GM04503 (cell line): ENCODE measurements around the gene CEACAM7.
"Not testable (repeated sequence)": the region's sequence is repeated elsewhere in the genome, so short reads cannot be mapped to it uniquely, and the experiment has no call there.

Experiments used
- DNase-seq: peaks from one replicate; pipeline ENCODE4 v3.0.0-alpha.2; 2012; ENCODE audit warnings: low read depth

Gene CEACAM7

DNA sequence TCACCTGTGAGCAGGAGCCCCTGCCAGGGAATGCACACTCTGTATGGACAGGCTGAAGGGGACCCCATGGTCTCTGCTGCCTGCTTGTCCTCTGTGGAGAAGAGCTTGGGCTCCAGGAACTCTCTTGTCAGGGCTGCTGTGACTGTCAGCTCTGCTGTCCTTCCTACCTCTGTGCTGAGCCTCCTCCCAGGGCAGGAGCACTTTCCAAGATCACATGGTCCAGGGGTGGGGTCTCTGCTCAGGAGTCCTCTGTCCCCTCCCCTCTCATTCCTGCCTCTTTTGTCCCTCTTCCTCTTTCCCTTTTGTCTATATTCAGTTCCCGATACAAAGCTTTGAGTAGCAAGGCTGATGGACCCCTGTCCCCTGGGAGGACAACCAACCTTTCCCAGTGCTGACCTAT is at the start of gene CEACAM7:
Gene CEACAM7, minus strand, starts transcription at position 173 of the 400 bp plus-strand sequence. Its CDS starts 105 bp downstream, at position 68.
- DNase-seq: no peak

GRCh38 chr19:41735071-41735600 is 47.1 kb upstream of the CEACAM7 start:
- no peak for DNase-seq

DNA sequence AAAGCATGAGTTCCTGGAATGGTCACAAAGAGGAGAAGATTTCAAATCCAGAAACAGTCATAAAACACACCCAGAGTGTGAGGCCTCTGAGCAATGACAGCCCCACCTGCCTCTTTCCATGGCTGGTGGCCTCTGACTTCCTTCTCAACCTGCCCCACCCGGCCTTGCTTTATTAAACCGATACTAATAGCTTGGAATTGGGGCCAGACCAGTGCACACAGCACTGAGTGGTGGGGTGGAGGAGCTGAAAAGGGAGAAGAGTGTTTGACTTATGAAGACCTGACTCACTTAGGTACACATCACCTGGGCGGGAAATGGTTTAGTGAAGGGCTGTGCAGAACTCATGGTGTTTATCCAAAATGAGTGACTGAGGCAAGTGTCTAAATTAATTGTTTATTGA is 46.5 kb upstream of the CEACAM7 start:
- DNase-seq: no peak

DNA sequence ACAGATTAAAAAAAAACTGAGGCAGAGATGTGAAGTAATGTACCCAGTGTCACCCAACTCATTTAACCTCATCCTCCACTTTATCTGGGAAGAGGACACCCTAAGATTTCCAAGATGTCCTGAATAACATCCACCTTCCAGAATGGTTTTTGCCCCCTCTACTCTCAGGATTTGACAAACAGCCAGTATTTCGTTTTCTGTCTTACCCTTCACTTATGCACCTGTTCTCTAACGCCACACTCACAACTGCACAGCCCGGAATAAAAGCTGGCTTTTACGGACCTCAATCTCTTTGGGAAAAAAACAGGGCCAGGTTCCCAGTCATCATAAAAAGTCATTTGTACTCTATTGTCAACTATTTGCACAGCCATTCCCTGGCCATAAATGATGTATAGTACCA is 46.1 kb upstream of the CEACAM7 start:
- no peak for DNase-seq

DNA sequence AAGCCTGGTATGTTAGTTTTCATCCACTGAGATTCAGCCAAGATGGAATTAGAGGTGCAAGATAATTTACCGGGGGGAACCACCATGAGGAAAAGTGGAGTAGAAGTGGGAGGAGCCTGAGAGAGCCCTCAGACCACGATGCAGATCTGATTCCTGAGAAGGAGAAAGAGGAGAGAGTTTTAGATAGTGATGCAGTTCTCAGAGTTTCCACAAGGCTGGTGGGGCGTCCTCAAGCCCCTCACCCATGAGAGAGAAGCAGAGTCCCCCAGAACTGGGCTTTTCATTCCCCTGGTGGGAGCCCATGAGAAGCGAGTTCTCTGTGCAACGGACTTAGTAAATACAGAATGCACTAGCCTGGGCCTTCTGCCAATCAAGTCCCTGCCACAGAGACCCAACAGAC is 38.4 kb upstream of the CEACAM7 start:
- no peak for DNase-seq

GRCh38 chr19:41720103-41720502 is 32.0 kb upstream of the CEACAM7 start:
- no peak for DNase-seq

DNA sequence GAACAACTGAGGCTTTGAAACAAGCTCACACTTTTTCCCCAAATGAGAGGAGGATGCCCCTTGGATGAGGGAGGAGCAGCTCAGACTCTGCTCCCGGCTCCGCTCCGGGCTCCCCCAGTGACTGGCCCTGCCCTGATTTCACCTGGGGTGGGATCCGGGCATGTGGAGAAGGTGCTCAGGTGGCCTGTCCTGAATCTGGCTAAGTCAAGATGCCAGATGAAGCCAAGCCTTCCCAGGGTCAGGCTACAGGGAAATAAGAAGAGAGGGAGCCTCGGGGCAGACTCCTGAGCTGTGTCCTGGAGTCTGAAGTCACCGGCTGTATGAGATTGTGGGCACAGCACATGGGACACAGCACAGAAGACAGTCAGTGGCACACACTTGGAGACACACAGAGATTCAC is 30.7 kb upstream of the CEACAM7 start:
- no peak for DNase-seq

- no peak for DNase-seq
Measured at GRCh38 chr19:41714598-41714997, 26.5 kb upstream of the CEACAM7 start.

DNA sequence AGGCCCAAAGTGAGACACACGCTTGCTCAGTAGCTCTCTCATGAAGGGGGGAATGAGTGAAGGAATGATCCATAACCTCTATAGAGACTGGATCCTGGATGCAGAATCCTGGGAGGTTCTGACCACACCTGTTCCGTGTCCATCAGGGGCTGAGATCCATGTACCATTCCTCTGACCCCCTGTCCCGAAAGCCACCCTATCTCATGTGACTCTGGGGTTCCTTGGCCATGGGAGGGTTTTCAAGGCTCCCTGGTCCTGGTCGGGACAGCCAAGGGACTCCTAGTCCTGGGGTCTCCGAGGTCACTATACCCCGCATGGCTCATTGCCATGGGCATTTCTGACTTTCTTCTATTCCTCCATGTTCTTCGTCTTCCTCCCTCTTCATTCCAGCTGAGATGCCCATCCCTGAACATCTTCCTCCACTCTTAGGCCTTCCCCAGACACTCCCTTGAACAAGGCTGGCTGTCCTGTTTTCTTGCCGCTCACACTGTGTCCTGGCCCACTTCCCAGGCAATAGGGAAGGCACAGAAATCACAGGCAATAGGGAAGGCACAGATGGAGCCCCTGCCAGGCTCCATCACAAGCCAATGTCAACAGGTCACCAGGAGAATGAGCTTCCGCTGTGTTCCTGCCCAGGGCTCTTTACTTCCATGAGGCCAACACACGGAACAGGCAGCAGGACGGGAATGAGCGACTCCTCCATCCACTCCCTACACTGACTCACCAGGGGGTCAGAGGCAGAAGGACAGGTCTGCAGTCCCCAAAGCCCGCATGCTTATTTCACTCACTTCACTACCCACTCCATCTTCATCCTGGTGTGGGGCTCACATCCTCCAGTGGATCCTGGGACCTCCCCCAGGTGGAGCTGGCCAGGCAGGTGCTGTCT is 23.5 kb upstream of the CEACAM7 start:
- DNase-seq: no peak

DNA sequence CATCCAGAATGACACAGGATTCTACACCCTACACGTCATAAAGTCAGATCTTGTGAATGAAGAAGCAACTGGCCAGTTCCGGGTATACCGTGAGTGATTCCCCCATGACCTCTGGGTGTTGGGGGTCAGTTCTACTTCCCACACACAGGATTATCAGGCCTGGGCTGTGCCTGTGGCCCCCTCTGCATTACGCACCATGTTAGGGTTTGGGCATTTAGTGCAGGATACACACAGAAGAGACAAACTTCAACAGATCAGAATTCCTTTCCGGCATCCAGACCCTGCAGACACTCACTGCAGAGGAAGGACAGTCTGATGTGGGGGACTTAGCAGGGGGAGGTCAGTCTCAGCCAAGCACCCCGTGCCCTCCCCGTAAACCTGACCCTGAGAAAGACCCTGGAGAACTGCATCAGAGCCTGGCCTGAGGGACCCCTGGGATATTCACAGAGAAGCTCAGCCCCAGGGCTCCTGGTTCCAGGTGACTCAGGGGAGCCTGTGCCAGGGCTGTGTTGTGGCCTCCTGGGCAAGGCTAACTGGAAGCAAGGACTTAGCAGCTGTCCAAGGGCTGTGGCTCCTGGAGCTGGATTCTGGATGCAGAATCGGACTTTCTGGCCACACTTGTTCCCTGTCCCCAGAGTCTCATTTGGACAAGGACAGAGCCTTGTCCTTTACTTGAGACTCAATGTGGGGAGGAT is 22.0 kb upstream of the CEACAM7 start:
- DNase-seq: no peak

- DNase-seq: not testable (repeated sequence)
Measured at GRCh38 chr19:41709516-41709915, 21.4 kb upstream of the CEACAM7 start.

DNA sequence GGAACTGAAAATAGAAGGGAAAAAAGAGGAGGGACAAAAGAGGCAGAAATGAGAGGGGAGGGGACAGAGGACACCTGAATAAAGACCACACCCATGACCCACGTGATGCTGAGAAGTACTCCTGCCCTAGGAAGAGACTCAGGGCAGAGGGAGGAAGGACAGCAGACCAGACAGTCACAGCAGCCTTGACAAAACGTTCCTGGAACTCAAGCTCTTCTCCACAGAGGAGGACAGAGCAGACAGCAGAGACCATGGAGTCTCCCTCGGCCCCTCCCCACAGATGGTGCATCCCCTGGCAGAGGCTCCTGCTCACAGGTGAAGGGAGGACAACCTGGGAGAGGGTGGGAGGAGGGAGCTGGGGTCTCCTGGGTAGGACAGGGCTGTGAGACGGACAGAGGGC is 20.4 kb upstream of the CEACAM7 start, which contains the start of gene CEACAM5:
Gene CEACAM5, plus strand, starts transcription at position 146 of the 400 bp plus-strand sequence. Its CDS starts 106 bp downstream, at position 252.
- DNase-seq: no peak

- DNase-seq: no peak
Measured at GRCh38 chr19:41707871-41708371, 19.9 kb upstream of the CEACAM7 start.

- no peak for DNase-seq
Measured at GRCh38 chr19:41707502-41707812, 19.4 kb upstream of the CEACAM7 start.

- DNase-seq: no peak
Measured at GRCh38 chr19:41706741-41707501, 18.9 kb upstream of the CEACAM7 start.

- no peak for DNase-seq
Measured at GRCh38 chr19:41705393-41706174, 17.5 kb upstream of the CEACAM7 start.

DNA sequence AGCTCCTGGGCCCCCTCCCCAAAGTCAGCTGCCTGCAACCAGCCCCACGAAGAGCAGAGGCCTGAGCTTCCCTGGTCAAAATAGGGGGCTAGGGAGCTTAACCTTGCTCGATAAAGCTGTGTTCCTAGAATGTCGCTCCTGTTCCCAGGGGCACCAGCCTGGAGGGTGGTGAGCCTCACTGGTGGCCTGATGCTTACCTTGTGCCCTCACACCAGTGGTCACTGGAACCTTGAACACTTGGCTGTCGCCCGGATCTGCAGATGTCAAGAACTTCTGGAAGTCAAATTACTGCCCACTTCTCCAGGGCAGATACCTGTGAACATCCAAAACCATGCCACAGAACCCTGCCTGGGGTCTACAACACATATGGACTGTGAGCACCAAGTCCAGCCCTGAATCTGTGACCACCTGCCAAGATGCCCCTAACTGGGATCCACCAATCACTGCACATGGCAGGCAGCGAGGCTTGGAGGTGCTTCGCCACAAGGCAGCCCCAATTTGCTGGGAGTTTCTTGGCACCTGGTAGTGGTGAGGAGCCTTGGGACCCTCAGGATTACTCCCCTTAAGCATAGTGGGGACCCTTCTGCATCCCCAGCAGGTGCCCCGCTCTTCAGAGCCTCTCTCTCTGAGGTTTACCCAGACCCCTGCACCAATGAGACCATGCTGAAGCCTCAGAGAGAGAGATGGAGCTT is 15.7 kb upstream of the CEACAM7 start:
- no peak for DNase-seq

DNA sequence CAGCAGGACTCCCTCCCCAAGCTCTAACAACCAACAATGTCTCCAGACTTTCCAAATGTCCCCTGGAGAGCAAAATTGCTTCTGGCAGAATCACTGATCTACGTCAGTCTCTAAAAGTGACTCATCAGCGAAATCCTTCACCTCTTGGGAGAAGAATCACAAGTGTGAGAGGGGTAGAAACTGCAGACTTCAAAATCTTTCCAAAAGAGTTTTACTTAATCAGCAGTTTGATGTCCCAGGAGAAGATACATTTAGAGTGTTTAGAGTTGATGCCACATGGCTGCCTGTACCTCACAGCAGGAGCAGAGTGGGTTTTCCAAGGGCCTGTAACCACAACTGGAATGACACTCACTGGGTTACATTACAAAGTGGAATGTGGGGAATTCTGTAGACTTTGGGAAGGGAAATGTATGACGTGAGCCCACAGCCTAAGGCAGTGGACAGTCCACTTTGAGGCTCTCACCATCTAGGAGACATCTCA is 14.1 kb upstream of the CEACAM7 start:
- peak; percentile 11 for DNase-seq

GRCh38 chr19:41701401-41702075 is 13.5 kb upstream of the CEACAM7 start:
- no peak for DNase-seq
